Karpas-422 (cell line): ENCODE measurements around the gene CFAP410. TPM values are rescaled to one million over a fixed set of nuclear protein-coding genes. Genes with fewer than 3 reads are reported as not detected.
"Not testable (repeated sequence)": the region's sequence is repeated elsewhere in the genome, so short reads cannot be mapped to it uniquely, and the experiment has no call there.

Experiments
- DNase-seq: peaks from one replicate; pipeline ENCODE4 v3.0.0-alpha.2; 2015
- H2AFZ ChIP-seq: fragments of 200-600 bp; sonication (generic); 2 replicates; pipeline ENCODE4 v1.6.1; 2014; ENCODE audit warnings: antibody characterized with exemption, low read length, mixed read lengths
- H3K27ac ChIP-seq: fragments of 200-600 bp; sonication (generic); 2 replicates; pipeline ENCODE4 v1.5.1; 2014; ENCODE audit warnings: mild to moderate bottlenecking, low read length, moderate library complexity
- H3K27me3 ChIP-seq: fragments of 200-600 bp; sonication (generic); 2 replicates; pipeline ENCODE4 v1.6.1; 2014; ENCODE audit warnings: low read length, mixed read lengths
- H3K36me3 ChIP-seq: fragments of 200-600 bp; sonication (generic); 2 replicates; pipeline ENCODE4 v1.6.1; 2014; ENCODE audit warnings: low read length, mixed read lengths; ENCODE audit not compliant: insufficient read depth
- H3K4me1 ChIP-seq: fragments of 200-600 bp; sonication (generic); 2 replicates; pipeline ENCODE4 v1.6.1; 2014; ENCODE audit warnings: mild to moderate bottlenecking, low read length, mixed read lengths
- H3K4me2 ChIP-seq: fragments of 200-600 bp; sonication (generic); 2 replicates; pipeline ENCODE4 v1.6.1; 2014; ENCODE audit warnings: low read length, low read depth, mild to moderate bottlenecking; ENCODE audit not compliant: poor library complexity, severe bottlenecking
- H3K4me3 ChIP-seq: fragments of 200-600 bp; sonication (generic); 2 replicates; pipeline ENCODE4 v1.5.1; 2014; ENCODE audit warnings: mild to moderate bottlenecking, antibody characterized with exemption, low read length, mixed read lengths
- H3K79me2 ChIP-seq: fragments of 200-600 bp; sonication (generic); 2 replicates; pipeline ENCODE4 v1.6.1; 2014; ENCODE audit warnings: mild to moderate bottlenecking, low read length, mixed read lengths
- H3K9ac ChIP-seq: fragments of 200-600 bp; sonication (generic); 2 replicates; pipeline ENCODE4 v1.6.0; 2014; ENCODE audit warnings: low read length
- H3K9me2 ChIP-seq: fragments of 200-600 bp; sonication (generic), shearing (Covaris generic); replicated peaks from 2 replicates; pipeline ENCODE4 v1.6.0; 2014; ENCODE audit warnings: mild to moderate bottlenecking, low read length, moderate library complexity; ENCODE audit not compliant: insufficient read depth
- H3K9me3 ChIP-seq: fragments of 300-700, 200-600 bp; sonication (generic); 2 replicates; pipeline ENCODE4 v1.6.1; 2014; ENCODE audit warnings: low read length, mixed read lengths
- H4K20me1 ChIP-seq: fragments of 200-600 bp; sonication (generic); 2 replicates; pipeline ENCODE4 v1.6.1; 2014; ENCODE audit warnings: mild to moderate bottlenecking, antibody characterized with exemption, low read length, low read depth; ENCODE audit not compliant: insufficient read depth
- total RNA-seq: library from RNA; depleted of rRNA; stranded (reverse); fragments of >200 nt; shearing (Covaris generic); gene quantifications from 2 replicates; pipeline ENCODE4 v1.2.3, GENCODE V29; 2014; ENCODE audit warnings: low replicate concordance

CFAP410 gene
- total RNA-seq, 1 experiment from 2014 or later, result 7.9 TPM

GRCh38 chr21:44286716-44287632 is 52.2 kb downstream of the CFAP410 start:
- H3K4me2 ChIP-seq, result no peak overlapping the region
- no peak overlapping the region for H2AFZ ChIP-seq
- peaks cover 6% of the 10 kb centered on the region for H3K4me1 ChIP-seq
- DNase-seq, result no peak
- no peaks in the 10 kb centered on the region for H3K79me2 ChIP-seq
- H3K4me3 ChIP-seq, result no peak overlapping the region
- H3K9me2 ChIP-seq, result no peaks in the 10 kb centered on the region
- H3K36me3 ChIP-seq, result no peaks in the 10 kb centered on the region
- H4K20me1 ChIP-seq, result no peaks in the 10 kb centered on the region; the same call in 1 of the 2 replicates
- H3K27ac ChIP-seq, result no peak overlapping the region
- no peak overlapping the region for H3K9ac ChIP-seq
- H3K9me3 ChIP-seq, result no peaks in the 10 kb centered on the region
- H3K27me3 ChIP-seq, result no peaks in the 10 kb centered on the region

- Histone ChIP-seq H4K20me1 (no peaks in the 10 kb centered on the region), H3K27me3 (no peaks in the 10 kb centered on the region), H3K4me1 (peaks cover 6% of the 10 kb centered on the region), H3K9me3 (no peaks in the 10 kb centered on the region), H3K9ac (no peak overlapping the region), H2AFZ (no peak overlapping the region), H3K4me3 (no peak overlapping the region), H3K36me3 (no peaks in the 10 kb centered on the region), H3K79me2 (no peaks in the 10 kb centered on the region), H3K27ac (no peak overlapping the region), H3K4me2 (no peak overlapping the region), H3K9me2 (no peaks in the 10 kb centered on the region)
- no peak for DNase-seq
These were observed 53.0 kb downstream of the CFAP410 start for GRCh38 chr21:44286086-44286715.

GRCh38 chr21:44285138-44285992 is 53.8 kb downstream of the CFAP410 start, which contains the start of gene AIRE:
AIRE (plus strand) TSS chr21:44285876; CDS start chr21:44286007, 131 bp downstream.
- Histone ChIP-seq H3K27me3 (no peaks in the 10 kb centered on the region), H3K9ac (no peak within 1 kb of the TSS), H3K36me3 (no peaks in the 10 kb centered on the region), H2AFZ (no peak within 1 kb of the TSS), H3K27ac (no peak within 1 kb of the TSS), H3K4me3 (no peak within 1 kb of the TSS), H4K20me1 (no peaks in the 10 kb centered on the region), H3K4me2 (no peak within 1 kb of the TSS), H3K4me1 (peaks cover 6% of the 10 kb centered on the region), H3K9me3 (no peaks in the 10 kb centered on the region), H3K79me2 (no peaks in the 10 kb centered on the region), H3K9me2 (no peaks in the 10 kb centered on the region)
- no peak for DNase-seq

GRCh38 chr21:44283948-44284347 is 55.2 kb downstream of the CFAP410 start:
- Histone ChIP-seq H3K9ac (no peak overlapping the region), H3K9me3 (no peaks in the 10 kb centered on the region), H3K4me3 (no peak overlapping the region), H3K9me2 (no peaks in the 10 kb centered on the region), H3K4me1 (peaks cover 6% of the 10 kb centered on the region), H2AFZ (no peak overlapping the region), H3K27me3 (no peaks in the 10 kb centered on the region), H3K27ac (no peak overlapping the region), H3K36me3 (no peaks in the 10 kb centered on the region), H3K4me2 (no peak overlapping the region), H4K20me1 (no peaks in the 10 kb centered on the region), H3K79me2 (no peaks in the 10 kb centered on the region)
- DNase-seq, result no peak

GRCh38 chr21:44283211-44283785 is 55.9 kb downstream of the CFAP410 start:
- not testable (repeated sequence) for H3K4me1 ChIP-seq, H3K27me3 ChIP-seq, H3K9me3 ChIP-seq, H3K9ac ChIP-seq, H3K36me3 ChIP-seq, H3K4me2 ChIP-seq, H3K9me2 ChIP-seq, H3K4me3 ChIP-seq, DNase-seq, H3K27ac ChIP-seq, H2AFZ ChIP-seq, H4K20me1 ChIP-seq, H3K79me2 ChIP-seq

- Histone ChIP-seq H3K9me3 (no peaks in the 10 kb centered on the region), H4K20me1 (no peaks in the 10 kb centered on the region)
These were observed 56.8 kb downstream of the CFAP410 start for GRCh38 chr21:44282370-44282769.

GRCh38 chr21:44281801-44282200 is 57.4 kb downstream of the CFAP410 start:
- H3K27ac ChIP-seq, result no peak overlapping the region
- DNase-seq, result no peak

More at GRCh38 chr21:44282370-44282769, 56.8 kb downstream of the CFAP410 start:
- no peak overlapping the region for H2AFZ ChIP-seq
- H3K79me2 ChIP-seq, result no peaks in the 10 kb centered on the region
- no peak overlapping the region for H3K4me2 ChIP-seq
- DNase-seq, result no peak
- no peaks in the 10 kb centered on the region for H3K27me3 ChIP-seq
- peaks cover 6% of the 10 kb centered on the region for H3K4me1 ChIP-seq
- no peak overlapping the region for H3K4me3 ChIP-seq
- H3K9me2 ChIP-seq, result no peaks in the 10 kb centered on the region
- H3K9ac ChIP-seq, result no peak overlapping the region
- no peaks in the 10 kb centered on the region for H3K36me3 ChIP-seq
- no peak overlapping the region for H3K27ac ChIP-seq

More at GRCh38 chr21:44281801-44282200, 57.4 kb downstream of the CFAP410 start:
- no peak overlapping the region for H3K4me3 ChIP-seq
- H3K9me3 ChIP-seq, result no peaks in the 10 kb centered on the region
- no peak overlapping the region for H3K9ac ChIP-seq
- no peak overlapping the region for H2AFZ ChIP-seq
- no peaks in the 10 kb centered on the region for H4K20me1 ChIP-seq
- H3K27me3 ChIP-seq, result no peaks in the 10 kb centered on the region
- no peaks in the 10 kb centered on the region for H3K9me2 ChIP-seq
- no peak overlapping the region for H3K4me2 ChIP-seq
- H3K4me1 ChIP-seq, result peaks cover 6% of the 10 kb centered on the region
- H3K79me2 ChIP-seq, result no peaks in the 10 kb centered on the region
- H3K36me3 ChIP-seq, result no peaks in the 10 kb centered on the region
